Colon (tissue), 2 donors: Measurements from ENCODE around the gene CFL1.
"Not testable (repeated sequence)": the region's sequence is repeated elsewhere in the genome, so short reads cannot be mapped to it uniquely, and the experiment has no call there.

Experiments
- FAIRE-seq: peaks from 2 replicates; lab custom pipeline; 2012; peaks lifted over from hg19 to GRCh38; lab: Jason Lieb, UNC
- donor health status: control.
- donor health status: control.

CFL1 gene

GRCh38 chr11:65857853-65858680 is at the start of gene CFL1:
CFL1 (minus strand) TSS chr11:65858180; CDS start chr11:65858099, 81 bp downstream.
- FAIRE-seq = no peak

GRCh38 chr11:65906602-65907001 is 48.6 kb upstream of the CFL1 start:
- FAIRE-seq = no peak

- FAIRE-seq = no peak
Measured at GRCh38 chr11:65903715-65904114, 45.7 kb upstream of the CFL1 start.

GRCh38 chr11:65903068-65903481 is 45.1 kb upstream of the CFL1 start:
- no peak for FAIRE-seq

- no peak for FAIRE-seq
Measured at GRCh38 chr11:65900899-65901180, 42.9 kb upstream of the CFL1 start.

- FAIRE-seq = no peak
Measured at GRCh38 chr11:65900125-65900898, 42.3 kb upstream of the CFL1 start, which contains the start of gene FOSL1. FOSL1 (minus strand) TSS chr11:65900388; CDS start chr11:65900339, 49 bp downstream.

GRCh38 chr11:65899356-65900124 is 41.6 kb upstream of the CFL1 start:
- FAIRE-seq = no peak

GRCh38 chr11:65898656-65899355 is 40.8 kb upstream of the CFL1 start:
- no peak for FAIRE-seq

- no peak for FAIRE-seq
Measured at GRCh38 chr11:65897020-65897471, 39.1 kb upstream of the CFL1 start.

GRCh38 chr11:65896034-65896999 is 38.3 kb upstream of the CFL1 start:
- FAIRE-seq = no peak

- FAIRE-seq = no peak
Measured at GRCh38 chr11:65895482-65895981, 37.6 kb upstream of the CFL1 start.

GRCh38 chr11:65894034-65894591 is 36.1 kb upstream of the CFL1 start:
- no peak for FAIRE-seq

GRCh38 chr11:65892661-65893317 is 34.8 kb upstream of the CFL1 start:
- FAIRE-seq = no peak

GRCh38 chr11:65892137-65892540 is 34.2 kb upstream of the CFL1 start:
- FAIRE-seq = not testable (repeated sequence)

- no peak for FAIRE-seq
Measured at GRCh38 chr11:65891219-65892136, 33.5 kb upstream of the CFL1 start.

- no peak for FAIRE-seq
Measured at GRCh38 chr11:65890324-65891218, 32.6 kb upstream of the CFL1 start, which contains the start of gene CCDC85B. CCDC85B (plus strand) TSS chr11:65890673; CDS start chr11:65890784, 111 bp downstream.

GRCh38 chr11:65888163-65888814 is 30.3 kb upstream of the CFL1 start, which contains the start of gene FIBP:
FIBP (minus strand) TSS chr11:65888471; CDS start chr11:65888418, 53 bp downstream.
- FAIRE-seq = no peak
